ENCODE data around the gene DHRS4.
"Not testable (repeated sequence)": the region's sequence is repeated elsewhere in the genome, so short reads cannot be mapped to it uniquely, and the experiment has no call there.

DHRS4 gene

DNA sequence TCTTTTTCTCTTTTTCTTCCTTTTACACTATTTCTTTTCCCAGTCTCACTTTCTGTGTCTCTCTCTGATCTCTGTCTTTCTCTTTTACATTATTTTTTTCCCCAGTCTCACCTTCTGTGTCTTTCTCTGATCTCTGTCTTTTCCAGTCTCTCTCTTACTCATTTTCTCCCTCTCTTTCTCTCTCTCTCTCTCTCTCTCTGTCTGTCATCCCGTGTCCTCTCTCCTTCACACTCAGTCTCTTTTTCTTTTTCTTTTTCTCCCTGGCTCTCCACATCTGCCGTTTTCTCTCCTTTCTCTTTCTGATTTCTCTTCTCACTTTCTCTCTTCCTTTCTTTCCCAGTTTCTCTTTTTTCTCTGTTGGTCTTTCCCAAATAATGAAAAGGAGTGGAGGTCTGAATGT is 57.5 kb downstream of the DHRS4 start:
- Histone ChIP-seq H3K4me1 (ENCODE audit: insufficient read depth, low read length, severe bottlenecking) (peaks cover 30% of the 10 kb centered on the region), H3K9me2 (ENCODE audit: low read depth, low read length) (no peaks in the 10 kb centered on the region), H4K20me1 (ENCODE audit: insufficient read depth, low read length) (no peaks in the 10 kb centered on the region), H2AFZ (ENCODE audit: low read length) (no peak overlapping the region), H3K27ac (ENCODE audit: low read depth, low read length, poor library complexity, severe bottlenecking) (no peak overlapping the region), H3F3A (ENCODE audit: insufficient read depth, low read length) (no peaks in the 10 kb centered on the region; the same call in 1 of the 2 replicates), H3K4me2 (ENCODE audit: low read length) (peak overlapping the region; percentile 47; the same call in 1 of the 2 replicates), H3K9ac (ENCODE audit: low read length) (peak overlapping the region; percentile 23; the same call in 1 of the 2 replicates), H3K79me2 (ENCODE audit: insufficient read depth, low read length) (no peaks in the 10 kb centered on the region), H3K9me3 (ENCODE audit: low read length) (no peaks in the 10 kb centered on the region), H3K4me3 (ENCODE audit: low read depth, low read length, poor library complexity, severe bottlenecking) (no peak overlapping the region), H3K27me3 (ENCODE audit: insufficient read depth, low read length) (no peaks in the 10 kb centered on the region), H3K36me3 (ENCODE audit: insufficient read depth, low read length) (no peaks in the 10 kb centered on the region)
- TF ChIP-seq EZH2 (IDR thresholded peaks at IDR 0.05; ENCODE audit: borderline replicate concordance, low read length), result no peak
- TF ChIP-seq, protein P1, sequence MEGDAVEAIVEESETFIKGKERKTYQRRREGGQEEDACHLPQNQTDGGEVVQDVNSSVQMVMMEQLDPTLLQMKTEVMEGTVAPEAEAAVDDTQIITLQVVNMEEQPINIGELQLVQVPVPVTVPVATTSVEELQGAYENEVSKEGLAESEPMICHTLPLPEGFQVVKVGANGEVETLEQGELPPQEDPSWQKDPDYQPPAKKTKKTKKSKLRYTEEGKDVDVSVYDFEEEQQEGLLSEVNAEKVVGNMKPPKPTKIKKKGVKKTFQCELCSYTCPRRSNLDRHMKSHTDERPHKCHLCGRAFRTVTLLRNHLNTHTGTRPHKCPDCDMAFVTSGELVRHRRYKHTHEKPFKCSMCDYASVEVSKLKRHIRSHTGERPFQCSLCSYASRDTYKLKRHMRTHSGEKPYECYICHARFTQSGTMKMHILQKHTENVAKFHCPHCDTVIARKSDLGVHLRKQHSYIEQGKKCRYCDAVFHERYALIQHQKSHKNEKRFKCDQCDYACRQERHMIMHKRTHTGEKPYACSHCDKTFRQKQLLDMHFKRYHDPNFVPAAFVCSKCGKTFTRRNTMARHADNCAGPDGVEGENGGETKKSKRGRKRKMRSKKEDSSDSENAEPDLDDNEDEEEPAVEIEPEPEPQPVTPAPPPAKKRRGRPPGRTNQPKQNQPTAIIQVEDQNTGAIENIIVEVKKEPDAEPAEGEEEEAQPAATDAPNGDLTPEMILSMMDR (IDR thresholded peaks at IDR 0.05; ENCODE audit: low read length), result no peak

DNA sequence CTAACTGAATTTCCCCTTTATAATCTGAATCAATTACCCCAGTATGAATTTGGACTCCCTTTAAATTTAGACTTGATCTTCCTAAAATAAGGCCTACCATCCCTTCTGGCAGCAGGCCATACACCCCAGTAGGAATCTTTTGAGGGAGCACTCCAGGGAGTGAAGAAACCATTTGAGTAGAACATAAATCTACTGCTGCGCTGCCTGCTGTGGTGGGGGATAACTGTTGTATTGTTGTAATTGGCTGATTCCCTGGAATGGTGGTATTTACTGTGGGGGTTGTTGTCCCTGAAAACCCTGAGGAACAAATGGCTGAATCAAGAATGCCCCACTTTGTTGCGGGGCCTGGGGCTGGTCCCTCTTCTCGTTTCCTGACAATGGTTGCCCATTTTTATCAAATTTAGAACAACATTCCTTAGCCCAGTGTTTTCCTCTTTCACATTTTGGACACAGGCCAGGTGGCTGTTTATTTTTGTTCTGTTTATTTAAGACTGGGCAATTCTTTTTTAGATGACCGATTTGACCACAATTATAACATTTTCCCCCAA is 59.2 kb downstream of the DHRS4 start:
- H3K9ac ChIP-seq (ENCODE audit: low read length); H3K79me2 ChIP-seq (ENCODE audit: insufficient read depth, low read length); H3K36me3 ChIP-seq (ENCODE audit: insufficient read depth, low read length); H3K4me2 ChIP-seq (ENCODE audit: low read length); H3K27me3 ChIP-seq (ENCODE audit: insufficient read depth, low read length); H3F3A ChIP-seq (ENCODE audit: insufficient read depth, low read length); H3K9me2 ChIP-seq (ENCODE audit: low read depth, low read length); H3K9me3 ChIP-seq (ENCODE audit: low read length); H4K20me1 ChIP-seq (ENCODE audit: insufficient read depth, low read length); H3K4me3 ChIP-seq (ENCODE audit: low read depth, low read length, poor library complexity, severe bottlenecking); H3K27ac ChIP-seq (ENCODE audit: low read depth, low read length, poor library complexity, severe bottlenecking); H2AFZ ChIP-seq (ENCODE audit: low read length): not testable (repeated sequence)
- H3K4me1 ChIP-seq (ENCODE audit: insufficient read depth, low read length, severe bottlenecking), result peaks cover 22% of the 10 kb centered on the region

DNA sequence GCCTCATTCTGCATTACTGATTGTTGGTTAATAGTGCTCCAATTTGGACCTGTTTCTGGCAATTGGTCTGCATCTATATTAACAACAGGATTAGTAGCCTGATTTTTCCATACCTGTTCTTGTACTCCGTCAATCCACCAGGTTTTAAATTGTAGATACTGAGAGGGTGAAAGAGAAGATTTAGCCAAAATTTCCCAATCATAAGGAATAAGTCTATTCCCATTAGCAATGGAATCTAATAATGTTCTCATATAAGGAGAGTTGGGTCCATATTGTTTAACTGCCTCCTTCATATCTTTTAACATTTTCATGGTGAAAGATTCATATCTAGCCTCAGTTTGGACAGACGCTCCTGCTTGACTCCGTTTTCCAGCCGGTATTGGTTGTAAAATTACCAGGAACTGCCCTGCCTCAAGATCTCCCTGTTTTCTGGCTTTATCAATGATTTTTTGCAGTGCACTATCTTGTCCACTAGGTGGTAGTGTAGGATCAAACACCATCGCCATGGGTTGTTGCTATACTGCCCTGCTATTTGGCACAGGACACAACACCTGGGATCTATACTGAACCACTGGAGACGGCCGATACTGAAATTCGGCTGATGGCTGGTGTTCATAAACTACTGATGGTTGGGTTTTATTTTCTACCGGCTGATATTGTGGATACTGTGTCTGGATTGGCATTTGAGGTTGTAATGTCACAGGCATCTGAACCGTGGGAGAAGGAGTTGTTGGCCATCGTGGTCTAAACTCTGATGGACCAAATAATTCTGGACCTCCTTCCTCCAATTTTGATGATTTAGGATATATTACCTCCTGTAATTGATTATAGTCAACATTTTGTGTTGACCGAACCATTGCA is 60.3 kb downstream of the DHRS4 start:
- Histone ChIP-seq H3K4me2 (ENCODE audit: low read length) (no peak overlapping the region), H3K79me2 (ENCODE audit: insufficient read depth, low read length) (no peaks in the 10 kb centered on the region), H3K9me2 (ENCODE audit: low read depth, low read length) (no peaks in the 10 kb centered on the region), H2AFZ (ENCODE audit: low read length) (no peak overlapping the region), H3K9me3 (ENCODE audit: low read length) (no peaks in the 10 kb centered on the region), H3K27ac (ENCODE audit: low read depth, low read length, poor library complexity, severe bottlenecking) (no peak overlapping the region), H3K36me3 (ENCODE audit: insufficient read depth, low read length) (no peaks in the 10 kb centered on the region), H3K27me3 (ENCODE audit: insufficient read depth, low read length) (no peaks in the 10 kb centered on the region), H3F3A (ENCODE audit: insufficient read depth, low read length) (no peaks in the 10 kb centered on the region), H3K4me3 (ENCODE audit: low read depth, low read length, poor library complexity, severe bottlenecking) (no peak overlapping the region), H3K4me1 (ENCODE audit: insufficient read depth, low read length, severe bottlenecking) (peaks cover 18% of the 10 kb centered on the region), H4K20me1 (ENCODE audit: insufficient read depth, low read length) (no peaks in the 10 kb centered on the region), H3K9ac (ENCODE audit: low read length) (no peak overlapping the region)
- TF ChIP-seq, protein P1 (IDR thresholded peaks at IDR 0.05; ENCODE audit: low read length), result peak; percentile 77
- no peak for TF ChIP-seq EZH2 (IDR thresholded peaks at IDR 0.05; ENCODE audit: borderline replicate concordance, low read length)

DNA sequence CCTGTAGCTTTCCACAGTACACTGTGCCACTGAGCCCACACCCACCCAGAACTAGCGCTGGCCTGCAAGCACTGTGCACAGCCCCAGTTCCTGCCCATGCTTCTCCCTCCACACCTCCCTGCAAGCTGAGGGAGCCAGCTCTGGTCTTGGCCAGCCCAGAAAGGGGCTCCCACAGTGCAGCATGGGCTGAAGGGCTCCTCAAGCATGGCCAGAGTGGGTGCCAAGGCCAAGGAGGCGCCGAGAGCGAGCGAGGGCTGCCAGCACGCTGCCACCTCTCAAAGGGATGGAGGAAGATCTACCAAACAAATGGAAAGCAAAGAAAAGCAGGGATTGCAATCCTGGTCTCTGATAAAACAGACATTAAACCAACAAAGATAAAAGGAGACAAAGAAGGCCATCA is 62.2 kb downstream of the DHRS4 start:
- H3K9ac ChIP-seq (ENCODE audit: low read length); H3K27me3 ChIP-seq (ENCODE audit: insufficient read depth, low read length); H3K4me1 ChIP-seq (ENCODE audit: insufficient read depth, low read length, severe bottlenecking); H3K4me3 ChIP-seq (ENCODE audit: low read depth, low read length, poor library complexity, severe bottlenecking); H3K4me2 ChIP-seq (ENCODE audit: low read length); H3K79me2 ChIP-seq (ENCODE audit: insufficient read depth, low read length); H3F3A ChIP-seq (ENCODE audit: insufficient read depth, low read length); H3K27ac ChIP-seq (ENCODE audit: low read depth, low read length, poor library complexity, severe bottlenecking); H3K9me3 ChIP-seq (ENCODE audit: low read length); H2AFZ ChIP-seq (ENCODE audit: low read length); H3K9me2 ChIP-seq (ENCODE audit: low read depth, low read length); H3K36me3 ChIP-seq (ENCODE audit: insufficient read depth, low read length); H4K20me1 ChIP-seq (ENCODE audit: insufficient read depth, low read length): not testable (repeated sequence)
